Small intestine (tissue), 7 donors: ENCODE results near the gene CCDC190. TPM values are rescaled to one million over a fixed set of nuclear protein-coding genes. Genes with fewer than 3 reads are reported as not detected.
"Not testable (repeated sequence)": the region's sequence is repeated elsewhere in the genome, so short reads cannot be mapped to it uniquely, and the experiment has no call there.

ENCODE experiments used
- DNase-seq, 2 donors: peaks; one replicate each; pipeline versions ENCODE4 v3.0.0 to v3.0.0-alpha.2; 2013
- FAIRE-seq: peaks from 2 replicates; lab custom pipeline; 2012; peaks lifted over from hg19 to GRCh38; lab: Jason Lieb, UNC
- H3K27ac ChIP-seq, 3 donors: one replicate each; pipeline ENCODE4 v1.5.1; 2013; ENCODE audit warnings: low read length in 2 of 3, mild to moderate bottlenecking in 2 of 3, control low read depth in 1 of 3, inconsistent platforms in 1 of 3, low read depth in 1 of 3, moderate library complexity in 1 of 3
- H3K27me3 ChIP-seq, 3 donors: one replicate each; pipeline ENCODE4 v1.6.1; 2013; ENCODE audit warnings: low read length in 3 of 3, inconsistent platforms in 1 of 3; ENCODE audit not compliant: control insufficient read depth in 3 of 3, insufficient read depth in 3 of 3
- H3K36me3 ChIP-seq, 3 donors: one replicate each; pipeline ENCODE4 v1.6.1; 2013; ENCODE audit warnings: low read length in 3 of 3, inconsistent platforms in 1 of 3, low read depth in 1 of 3, mild to moderate bottlenecking in 1 of 3, moderate library complexity in 1 of 3; ENCODE audit not compliant: control insufficient read depth in 3 of 3, insufficient read depth in 2 of 3
- H3K4me1 ChIP-seq, 3 donors: one replicate each; pipeline ENCODE4 v1.6.1; 2013; ENCODE audit warnings: low read length in 2 of 3, inconsistent platforms in 1 of 3, low read depth in 1 of 3, mild to moderate bottlenecking in 1 of 3, moderate library complexity in 1 of 3; ENCODE audit not compliant: control insufficient read depth in 3 of 3, insufficient read depth in 2 of 3
- H3K4me3 ChIP-seq, 3 donors: one replicate each; pipeline ENCODE4 v1.5.1; 2013; ENCODE audit warnings: low read length in 3 of 3, control low read depth in 1 of 3, inconsistent platforms in 1 of 3, low read depth in 1 of 3, mild to moderate bottlenecking in 1 of 3, moderate library complexity in 1 of 3
- H3K9me3 ChIP-seq, 2 donors: one replicate each; pipeline ENCODE4 v1.6.1; 2013; ENCODE audit warnings: low read depth in 1 of 2, low read length in 1 of 2; ENCODE audit not compliant: control insufficient read depth in 2 of 2, insufficient read depth in 1 of 2
- WGBS, 3 donors: extraction: QIAGEN DNeasy Blood & Tissue Kit; methylation state at CpG; one replicate each; pipeline ENCODE4 v1.1.7; 2013; 5-methylcytosine and 5-hydroxymethylcytosine counted together
- polyA plus RNA-seq, 4 donors: library from polyadenylated mRNA; stranded (reverse) in 3 of 4; unstranded in 1 of 4; fragments of 200-250 nt in 3 of 4; fragments of 120-200 nt in 1 of 4; gene quantifications; one replicate each; pipeline versions ENCODE4 v1.2.1 to v1.2.3, GENCODE V29; 2013
- donor health status: healthy with polysubstance abuse.
- donor health status: control.
- donor health status: control.
- donor health status: Bipolar disorder and iron deficiency.
- donor health status: healthy.

The CCDC190 gene
- polyA plus RNA-seq, 4 donors, result 0.06 TPM; not detected in 3

GRCh38 chr1:162885265-162885664, 24.3 kb upstream of the CCDC190 start:
- WGBS, 3 donors, result 11 to 26% (median 12%) methylated on average over 3 of the region's 3 CpGs
- H3K36me3 ChIP-seq, result no peaks in the 10 kb centered on the region
- H3K27ac ChIP-seq, result no peak overlapping the region
- H3K4me1 ChIP-seq, result no peaks in the 10 kb centered on the region
- H3K9me3 ChIP-seq, result no peaks in the 10 kb centered on the region
- no peak overlapping the region for H3K4me3 ChIP-seq
- DNase-seq (no peak), FAIRE-seq (no peak)
- no peaks in the 10 kb centered on the region for H3K27me3 ChIP-seq

GRCh38 chr1:162884831-162885230, 23.9 kb upstream of the CCDC190 start:
- H3K27me3 ChIP-seq, result no peaks in the 10 kb centered on the region
- 61 to 66% (median 66%) methylated on average over 1 of the region's 1 CpG for WGBS, 3 donors
- no peaks in the 10 kb centered on the region for H3K36me3 ChIP-seq
- no peak for DNase-seq
- H3K27ac ChIP-seq, result no peak overlapping the region
- H3K9me3 ChIP-seq, result no peaks in the 10 kb centered on the region
- no peak overlapping the region for H3K4me3 ChIP-seq
- no peaks in the 10 kb centered on the region for H3K4me1 ChIP-seq
- no peak for FAIRE-seq

- FAIRE-seq, result no peak
- Histone ChIP-seq H3K9me3 (no peaks in the 10 kb centered on the region), H3K4me3 (no peak overlapping the region), H3K4me1 (no peaks in the 10 kb centered on the region), H3K27ac (no peak overlapping the region), H3K27me3 (no peaks in the 10 kb centered on the region), H3K36me3 (no peaks in the 10 kb centered on the region)
- no peak for DNase-seq
- 28 to 52% (median 44%) methylated on average over 5 of the region's 5 CpGs for WGBS, 3 donors
Measured at GRCh38 chr1:162882248-162882674, 21.3 kb upstream of the CCDC190 start.

- Histone ChIP-seq H3K4me1 (no peaks in the 10 kb centered on the region), H3K27me3 (no peaks in the 10 kb centered on the region), H3K36me3 (no peaks in the 10 kb centered on the region), H3K4me3 (no peak overlapping the region), H3K9me3 (no peaks in the 10 kb centered on the region), H3K27ac (no peak overlapping the region)
- no peak for DNase-seq
- FAIRE-seq, result no peak
- WGBS, 3 donors, result 77 to 85% (median 82%) methylated on average over 5 of the region's 5 CpGs
Measured at GRCh38 chr1:162881590-162881989, 20.6 kb upstream of the CCDC190 start.

GRCh38 chr1:162880617-162881016, 19.6 kb upstream of the CCDC190 start:
- H3K4me3 ChIP-seq, H3K27me3 ChIP-seq, H3K27ac ChIP-seq, DNase-seq, H3K4me1 ChIP-seq, H3K36me3 ChIP-seq, FAIRE-seq, H3K9me3 ChIP-seq: not testable (repeated sequence)
- WGBS, 3 donors, result 85 to 100% (median 96%) methylated on average over 1 of the region's 2 CpGs

GRCh38 chr1:162878000-162878596, 17.1 kb upstream of the CCDC190 start:
- Histone ChIP-seq H3K36me3 (no peaks in the 10 kb centered on the region), H3K9me3 (no peaks in the 10 kb centered on the region), H3K27me3 (peaks cover 0 to 1% (median 0%) of the 10 kb centered on the region in 3 donors), H3K4me1 (peaks cover 0 to 3% (median 0%) of the 10 kb centered on the region in 3 donors), H3K27ac (no peak overlapping the region), H3K4me3 (no peak overlapping the region)
- FAIRE-seq, result no peak
- peak; percentile 51 to 66 for DNase-seq
- 23 to 29% (median 27%) methylated on average over 4 of the region's 4 CpGs for WGBS, 3 donors

GRCh38 chr1:162877412-162877811, 16.4 kb upstream of the CCDC190 start:
- Histone ChIP-seq H3K27me3 (peaks cover 0 to 1% (median 0%) of the 10 kb centered on the region in 3 donors), H3K4me3 (no peak overlapping the region), H3K36me3 (no peaks in the 10 kb centered on the region), H3K4me1 (peaks cover 0 to 3% (median 0%) of the 10 kb centered on the region in 3 donors), H3K9me3 (no peaks in the 10 kb centered on the region), H3K27ac (no peak overlapping the region)
- FAIRE-seq, result no peak
- WGBS, 3 donors, result 70 to 78% (median 77%) methylated on average over 3 of the region's 3 CpGs
- DNase-seq, result no peak

- no peaks in the 10 kb centered on the region for H3K36me3 ChIP-seq
- no peak overlapping the region for H3K27ac ChIP-seq
- FAIRE-seq, result no peak
- H3K4me1 ChIP-seq, result peaks cover 0 to 3% (median 0%) of the 10 kb centered on the region in 3 donors
- WGBS, 3 donors, result 58 to 64% (median 62%) methylated on average over 3 of the region's 3 CpGs
- H3K27me3 ChIP-seq, result peaks cover 0 to 1% (median 0%) of the 10 kb centered on the region in 3 donors
- H3K9me3 ChIP-seq, result no peaks in the 10 kb centered on the region
- DNase-seq, result no peak
- no peak overlapping the region for H3K4me3 ChIP-seq
Measured at GRCh38 chr1:162876751-162877150, 15.8 kb upstream of the CCDC190 start.
